Measurements from ENCODE around the gene STBD1.
A peak's percentile ranks its signal among the peaks of the same experiment; 100 is the strongest.
"Not testable (repeated sequence)": the region's sequence is repeated elsewhere in the genome, so short reads cannot be mapped to it uniquely, and the experiment has no call there.

Gene STBD1

GRCh38 chr4:76282941-76283689, 23.4 kb upstream of the STBD1 start:
- no peak for DNase-seq (ENCODE audit: insufficient read length, low spot score)
- FAIRE-seq: no peak

DNA sequence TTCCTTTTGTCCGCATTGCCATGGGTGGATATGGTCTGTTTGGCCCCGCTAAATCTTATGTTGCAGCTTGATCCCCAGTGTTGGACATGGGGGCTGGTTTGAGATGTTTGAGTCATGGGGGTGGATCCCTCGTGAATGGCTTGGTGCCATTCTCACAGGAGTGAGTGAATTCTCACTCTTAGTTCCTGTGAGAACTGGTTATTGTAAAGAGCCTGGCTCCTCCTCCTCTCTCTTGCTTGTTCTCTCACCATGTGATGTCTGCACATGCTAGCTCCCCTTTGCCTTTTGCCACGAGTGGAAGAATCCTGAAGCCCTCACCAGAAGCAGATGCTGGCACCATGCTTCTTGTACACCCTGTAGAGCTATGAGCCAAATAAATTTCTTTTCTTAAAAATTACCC, 22.6 kb upstream of the STBD1 start:
- no peak for FAIRE-seq

DNA sequence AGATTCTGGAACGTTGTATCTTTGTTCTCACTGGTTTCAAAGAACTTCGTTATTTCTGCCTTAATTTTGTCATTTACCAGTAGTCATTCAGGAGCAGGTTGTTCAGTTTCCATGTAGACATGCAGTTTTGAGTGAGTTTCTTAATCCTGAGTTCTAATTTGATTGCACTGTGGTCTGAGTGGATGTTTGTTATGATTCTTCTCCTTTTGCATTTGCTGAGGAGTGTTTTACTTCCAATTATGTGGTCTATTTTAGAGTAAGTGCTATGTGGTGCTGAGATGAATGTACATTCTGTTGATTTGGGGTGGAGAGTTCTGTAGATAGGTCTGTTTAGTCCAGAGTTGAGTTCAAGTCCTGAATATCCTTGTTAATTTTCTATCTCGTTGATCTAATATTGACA, 18.7 kb upstream of the STBD1 start:
- not testable (repeated sequence) for DNase-seq (ENCODE audit: insufficient read length, low spot score); FAIRE-seq

More for the DNA sequence above, 22.6 kb upstream of the STBD1 start:
- DNase-seq (ENCODE audit: insufficient read length, low spot score): no peak

GRCh38 chr4:76292730-76293129, 13.8 kb upstream of the STBD1 start:
- FAIRE-seq (no peak), DNase-seq (ENCODE audit: insufficient read length, low spot score) (no peak)

- FAIRE-seq (no peak), DNase-seq (ENCODE audit: insufficient read length, low spot score) (no peak)
Measured at GRCh38 chr4:76293772-76294171, 12.8 kb upstream of the STBD1 start.

GRCh38 chr4:76296286-76296820, 10.2 kb upstream of the STBD1 start:
- FAIRE-seq: no peak

GRCh38 chr4:76298227-76298626, 8.3 kb upstream of the STBD1 start:
- FAIRE-seq: no peak
- DNase-seq (ENCODE audit: insufficient read length, low spot score): no peak

More at GRCh38 chr4:76296286-76296820, 10.2 kb upstream of the STBD1 start:
- no peak for DNase-seq (ENCODE audit: insufficient read length, low spot score)

GRCh38 chr4:76300012-76300411, 6.5 kb upstream of the STBD1 start:
- no peak for DNase-seq (ENCODE audit: insufficient read length, low spot score)
- FAIRE-seq: no peak

DNA sequence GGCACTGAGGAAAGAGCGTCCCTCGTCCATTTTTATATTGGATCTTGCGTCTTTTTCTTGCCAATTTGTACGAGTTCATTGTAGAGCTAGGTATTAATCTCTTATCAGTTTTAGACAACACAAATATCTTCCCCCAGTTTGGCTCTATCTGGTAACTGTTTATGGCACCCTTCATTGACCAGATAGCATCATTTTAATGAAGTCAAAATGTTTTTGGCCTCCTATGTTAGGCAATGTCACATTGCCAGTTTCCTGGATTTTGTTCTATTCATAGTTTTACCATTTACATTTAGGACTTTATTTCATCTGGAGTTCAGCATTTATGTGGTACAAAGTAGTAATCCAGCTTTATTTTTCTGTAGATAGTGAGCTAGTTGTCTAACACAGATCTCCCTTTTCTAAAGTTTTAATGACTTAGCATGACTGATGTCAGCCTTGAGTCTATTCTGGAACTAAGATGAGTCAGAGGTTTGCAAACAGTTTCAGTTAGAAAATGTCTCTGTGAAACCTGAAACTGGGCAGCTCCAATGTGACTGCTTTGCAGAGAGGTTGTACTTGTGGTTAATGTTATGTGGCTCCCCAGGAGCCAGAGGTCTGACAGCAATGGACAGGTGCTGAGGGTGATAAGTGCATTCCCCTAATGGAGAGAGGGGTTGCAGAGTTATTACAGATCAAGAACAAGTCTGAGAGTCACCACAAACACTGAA, 5.3 kb upstream of the STBD1 start:
- DNase-seq (ENCODE audit: insufficient read length, low spot score) (peak; percentile 80), FAIRE-seq (peak; percentile 97)

DNA sequence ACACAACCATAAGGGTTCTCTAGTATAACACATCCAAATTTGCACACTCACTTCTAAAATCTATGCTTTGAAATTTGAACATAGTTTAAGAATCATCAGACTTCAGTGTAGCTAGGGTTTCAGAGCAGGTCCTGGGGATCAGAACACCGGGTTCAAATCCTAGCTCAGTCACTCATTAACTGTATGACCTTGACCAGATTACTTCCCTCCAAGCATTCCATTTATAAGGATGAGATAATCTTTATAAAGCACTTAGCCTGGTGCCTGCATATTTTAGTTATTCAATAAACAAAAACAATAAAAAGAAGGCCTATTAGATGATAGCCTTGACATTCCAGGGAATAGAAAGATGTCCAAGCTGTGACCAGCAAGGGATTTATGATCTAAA, 4.8 kb upstream of the STBD1 start:
- FAIRE-seq: no peak

GRCh38 chr4:76302826-76303438, 3.6 kb upstream of the STBD1 start:
- no peak for DNase-seq (ENCODE audit: insufficient read length, low spot score)
- no peak for FAIRE-seq

More for the DNA sequence above, 4.8 kb upstream of the STBD1 start:
- no peak for DNase-seq (ENCODE audit: insufficient read length, low spot score)

DNA sequence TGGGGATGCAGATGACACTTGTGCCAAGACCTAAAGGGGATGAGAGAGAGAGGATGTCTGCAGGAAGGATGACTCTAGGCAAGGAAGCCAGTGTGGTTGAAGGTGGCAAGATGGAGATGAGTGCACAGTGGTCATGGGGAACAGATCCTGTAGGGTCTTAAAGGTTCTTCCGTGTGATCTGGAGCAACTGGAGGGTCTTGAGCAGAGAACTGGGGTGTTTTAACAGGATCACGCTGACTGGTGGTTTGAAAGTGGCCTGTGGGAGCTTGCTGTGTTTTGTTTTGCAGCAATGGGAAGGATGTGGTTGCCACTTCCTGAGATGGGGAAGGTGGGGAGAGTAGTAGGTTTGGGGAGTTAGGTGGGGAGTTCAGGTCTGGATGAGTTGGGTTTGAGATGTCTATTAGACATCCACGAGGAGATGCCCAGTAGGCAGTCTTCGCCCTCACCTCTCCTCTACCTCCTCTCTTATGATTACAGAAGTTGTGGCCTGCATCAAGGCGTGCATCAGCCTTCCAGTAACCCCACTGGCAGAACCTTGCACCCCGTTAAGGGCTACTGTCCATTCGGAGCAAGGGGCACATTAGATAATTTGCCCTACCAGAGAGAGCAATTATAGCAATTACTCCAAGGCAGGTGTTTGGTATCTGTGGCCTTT, 1.4 kb upstream of the STBD1 start:
- peak; percentile 21 for FAIRE-seq

GRCh38 chr4:76306882-76307659, 538 bp downstream of the STBD1 start:
- FAIRE-seq (no peak), DNase-seq (ENCODE audit: insufficient read length, low spot score) (peak; percentile 8)

More for the DNA sequence above, 1.4 kb upstream of the STBD1 start:
- no peak for DNase-seq (ENCODE audit: insufficient read length, low spot score)

- DNase-seq (ENCODE audit: insufficient read length, low spot score) (no peak), FAIRE-seq (no peak)
Measured at GRCh38 chr4:76307660-76308014, 1.1 kb downstream of the STBD1 start.

- DNase-seq (ENCODE audit: insufficient read length, low spot score): no peak
- no peak for FAIRE-seq
Measured at GRCh38 chr4:76308548-76308947, 2.0 kb downstream of the STBD1 start.

DNA sequence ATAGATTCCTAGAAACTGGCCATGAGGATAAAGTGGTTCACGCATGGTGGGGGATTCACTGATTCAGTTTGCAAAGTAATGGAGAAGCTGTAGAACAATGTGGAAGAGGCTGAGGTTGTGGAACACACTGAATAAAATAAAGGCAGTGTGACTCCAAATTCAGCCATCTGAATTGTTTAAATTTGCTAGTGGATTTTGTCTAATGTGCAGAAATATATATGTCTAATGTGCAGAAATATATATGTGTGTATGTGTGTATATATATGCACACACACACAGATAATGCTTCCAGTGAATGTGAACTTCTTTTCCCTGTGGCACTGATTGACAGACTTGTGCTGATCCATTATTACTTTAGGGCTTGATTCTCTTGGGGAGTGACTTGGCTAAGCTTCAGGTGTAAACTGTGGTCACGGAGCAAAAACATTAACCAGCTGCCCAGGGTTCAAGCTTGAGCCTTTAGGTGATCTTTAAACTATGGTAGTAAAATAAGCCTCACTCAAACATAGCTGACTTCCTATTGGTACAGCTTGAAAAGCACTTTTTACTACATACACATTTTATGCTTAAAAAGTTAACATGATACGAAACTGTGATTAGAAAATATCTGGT, 3.5 kb downstream of the STBD1 start:
- FAIRE-seq: no peak
- no peak for DNase-seq (ENCODE audit: insufficient read length, low spot score)

GRCh38 chr4:76310683-76311082, 4.2 kb downstream of the STBD1 start:
- FAIRE-seq (no peak), DNase-seq (ENCODE audit: insufficient read length, low spot score) (no peak)

DNA sequence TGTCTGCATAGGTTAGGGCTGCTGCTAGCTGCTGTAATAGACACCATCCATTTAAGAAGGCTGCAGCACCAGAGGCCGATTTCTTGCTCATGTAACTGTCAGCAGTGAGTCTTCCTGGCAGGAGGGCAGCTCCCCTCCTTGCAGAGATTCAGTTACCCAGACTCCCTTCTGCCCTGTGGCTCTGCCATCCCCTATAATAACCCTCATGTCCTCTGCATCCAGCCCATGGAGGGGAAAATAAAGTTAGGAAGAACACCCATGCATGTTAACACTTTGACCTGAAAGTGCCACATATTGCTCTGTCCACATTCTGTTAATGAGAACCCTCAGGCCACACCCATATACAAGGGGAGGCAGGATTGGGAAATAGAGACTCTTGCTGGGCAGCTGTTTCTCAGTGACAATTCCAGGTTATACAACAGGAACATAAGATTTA, 5.4 kb downstream of the STBD1 start:
- DNase-seq (ENCODE audit: insufficient read length, low spot score) (no peak), FAIRE-seq (no peak)

GRCh38 chr4:76312457-76312856, 5.9 kb downstream of the STBD1 start:
- DNase-seq (ENCODE audit: insufficient read length, low spot score): no peak
- FAIRE-seq: no peak

GRCh38 chr4:76313547-76313946, 7.0 kb downstream of the STBD1 start:
- FAIRE-seq: no peak
- DNase-seq (ENCODE audit: insufficient read length, low spot score): no peak

Data from GM19239 (cell line).